ENCODE data around the gene ATF4.

Gene ATF4, protein sequence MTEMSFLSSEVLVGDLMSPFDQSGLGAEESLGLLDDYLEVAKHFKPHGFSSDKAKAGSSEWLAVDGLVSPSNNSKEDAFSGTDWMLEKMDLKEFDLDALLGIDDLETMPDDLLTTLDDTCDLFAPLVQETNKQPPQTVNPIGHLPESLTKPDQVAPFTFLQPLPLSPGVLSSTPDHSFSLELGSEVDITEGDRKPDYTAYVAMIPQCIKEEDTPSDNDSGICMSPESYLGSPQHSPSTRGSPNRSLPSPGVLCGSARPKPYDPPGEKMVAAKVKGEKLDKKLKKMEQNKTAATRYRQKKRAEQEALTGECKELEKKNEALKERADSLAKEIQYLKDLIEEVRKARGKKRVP

DNA sequence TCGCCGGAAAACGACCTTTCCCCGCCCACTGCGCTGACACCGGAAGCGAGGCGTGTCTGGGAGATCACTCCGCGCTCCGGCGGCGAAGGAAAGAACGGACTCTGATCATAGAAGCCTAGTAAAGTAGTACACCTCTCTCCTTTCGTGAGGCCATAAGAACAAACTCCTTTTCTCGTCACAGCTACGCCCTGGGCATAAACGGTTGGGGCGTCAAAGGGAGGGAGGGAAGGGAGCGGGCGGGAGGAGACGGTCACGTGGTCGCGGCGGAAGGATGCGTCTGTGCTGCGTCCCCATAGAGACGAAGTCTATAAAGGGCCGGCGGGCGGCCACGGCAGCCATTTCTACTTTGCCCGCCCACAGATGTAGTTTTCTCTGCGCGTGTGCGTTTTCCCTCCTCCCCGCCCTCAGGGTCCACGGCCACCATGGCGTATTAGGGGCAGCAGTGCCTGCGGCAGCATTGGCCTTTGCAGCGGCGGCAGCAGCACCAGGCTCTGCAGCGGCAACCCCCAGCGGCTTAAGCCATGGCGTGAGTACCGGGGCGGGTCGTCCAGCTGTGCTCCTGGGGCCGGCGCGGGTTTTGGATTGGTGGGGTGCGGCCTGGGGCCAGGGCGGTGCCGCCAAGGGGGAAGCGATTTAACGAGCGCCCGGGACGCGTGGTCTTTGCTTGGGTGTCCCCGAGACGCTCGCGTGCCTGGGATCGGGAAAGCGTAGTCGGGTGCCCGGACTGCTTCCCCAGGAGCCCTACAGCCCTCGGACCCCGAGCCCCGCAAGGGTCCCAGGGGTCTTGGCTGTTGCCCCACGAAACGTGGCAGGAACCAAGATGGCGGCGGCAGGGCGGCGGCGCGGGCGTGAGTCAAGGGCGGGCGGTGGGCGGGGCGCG is at the start of gene ATF4:
TSS of gene ATF4 (plus strand) at position 337 of the 880 bp plus-strand sequence. CDS start 884 bp downstream, outside the sequence.
- peak; percentile 85 for DNase-seq

DNA sequence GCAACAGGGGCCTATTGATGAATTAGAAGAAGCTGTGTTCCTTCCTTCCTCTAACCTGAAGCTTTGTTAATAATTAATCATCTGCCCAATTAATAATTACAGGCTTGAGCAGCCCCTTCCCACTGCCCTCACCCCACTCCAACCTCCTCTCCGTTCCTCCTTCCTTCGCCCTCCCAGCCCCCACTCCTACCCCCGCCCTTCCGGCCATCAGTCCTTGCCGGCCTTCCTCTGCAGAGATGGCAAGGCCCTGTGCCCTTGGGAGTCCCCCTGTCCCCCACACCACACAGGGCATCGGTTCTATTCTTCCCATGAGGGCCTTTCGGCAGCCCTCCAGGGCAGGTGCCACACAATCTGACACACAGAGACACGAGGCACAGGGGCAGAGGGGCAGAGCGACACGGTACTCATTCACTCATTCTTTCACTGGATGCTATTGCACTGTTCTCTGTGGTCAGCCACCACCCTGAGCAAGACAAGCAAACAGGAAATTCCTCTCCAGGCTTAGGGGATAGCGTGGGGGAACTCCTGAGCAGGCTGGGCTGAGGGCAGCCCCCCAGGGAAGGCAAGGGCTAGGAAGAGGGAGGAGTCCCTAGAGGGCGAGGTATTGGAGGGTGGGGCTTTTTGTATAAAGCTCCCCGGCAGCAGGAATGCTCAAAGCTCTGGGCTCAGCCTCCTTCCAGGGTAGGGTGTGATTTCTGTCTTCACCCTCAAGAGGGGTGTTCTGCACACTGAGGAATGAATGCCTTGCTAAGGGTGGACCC is 48.8 kb upstream of the ATF4 start:
- DNase-seq = no peak

DNA sequence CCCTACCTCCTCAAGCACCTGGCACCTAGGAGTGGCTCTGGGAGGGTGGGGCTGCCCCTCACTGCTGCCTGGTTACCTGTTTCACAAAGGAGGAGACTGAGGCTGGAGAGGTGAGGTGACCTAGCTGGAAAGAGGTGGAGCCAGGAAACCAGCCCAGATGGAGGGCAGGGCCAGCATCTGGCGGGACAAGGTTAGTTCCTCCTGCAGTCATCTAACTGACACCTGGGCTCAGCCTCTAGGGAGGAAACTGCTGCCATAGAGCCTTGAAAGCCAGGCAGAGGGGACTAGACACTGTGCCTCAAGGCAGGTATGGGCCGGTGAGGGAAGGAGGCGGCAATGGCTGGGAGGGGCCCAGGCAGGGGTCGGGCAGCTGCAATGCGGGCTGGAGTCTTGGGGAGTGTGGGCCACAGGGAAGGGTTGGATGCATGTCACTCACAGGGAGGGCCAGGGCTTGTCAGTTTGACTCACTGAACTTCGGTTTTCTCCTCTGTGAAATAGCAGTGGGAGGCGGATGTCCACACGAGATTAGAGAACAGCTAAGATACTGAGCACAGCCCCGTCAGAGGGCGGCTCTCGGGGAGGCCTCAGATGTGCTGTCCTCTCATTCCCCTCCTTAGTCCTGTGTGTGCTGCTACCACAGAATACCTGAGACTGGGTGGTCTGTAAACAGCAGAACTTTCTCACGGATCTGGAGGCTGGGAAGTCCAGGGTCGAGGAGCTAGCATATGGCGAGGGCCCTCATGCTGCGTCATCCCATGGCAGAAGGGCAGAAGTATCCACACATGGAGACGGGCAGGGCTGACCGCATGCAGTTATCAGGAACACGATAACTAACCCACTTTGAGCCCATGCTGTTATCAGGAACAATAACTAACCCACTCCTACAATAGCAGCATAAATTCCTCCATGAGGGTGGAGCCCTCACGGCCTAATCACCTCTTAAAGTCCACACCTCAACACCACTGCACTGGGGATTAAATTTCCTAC is 47.5 kb upstream of the ATF4 start:
- DNase-seq = no peak

DNA sequence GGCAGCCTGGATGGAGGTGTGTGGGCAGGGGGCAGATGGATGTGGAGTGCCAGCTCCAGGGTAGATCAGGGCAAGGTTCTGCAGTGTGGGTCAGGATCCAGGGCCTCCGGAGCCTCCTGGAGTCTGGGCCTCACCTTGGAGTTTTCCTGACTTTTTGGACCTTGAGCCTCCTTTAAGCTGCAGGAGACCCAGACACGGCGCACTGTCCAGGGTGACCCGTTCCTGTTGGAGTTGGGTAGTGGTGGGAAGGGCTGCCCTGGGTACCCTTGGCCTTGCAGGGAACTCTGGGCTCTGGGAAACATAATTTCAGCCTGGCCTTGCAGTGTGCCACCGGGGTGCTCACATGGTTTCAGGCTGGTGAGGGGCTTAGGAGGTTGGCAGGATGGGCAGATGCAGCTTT is 46.5 kb upstream of the ATF4 start:
- no peak for DNase-seq

DNA sequence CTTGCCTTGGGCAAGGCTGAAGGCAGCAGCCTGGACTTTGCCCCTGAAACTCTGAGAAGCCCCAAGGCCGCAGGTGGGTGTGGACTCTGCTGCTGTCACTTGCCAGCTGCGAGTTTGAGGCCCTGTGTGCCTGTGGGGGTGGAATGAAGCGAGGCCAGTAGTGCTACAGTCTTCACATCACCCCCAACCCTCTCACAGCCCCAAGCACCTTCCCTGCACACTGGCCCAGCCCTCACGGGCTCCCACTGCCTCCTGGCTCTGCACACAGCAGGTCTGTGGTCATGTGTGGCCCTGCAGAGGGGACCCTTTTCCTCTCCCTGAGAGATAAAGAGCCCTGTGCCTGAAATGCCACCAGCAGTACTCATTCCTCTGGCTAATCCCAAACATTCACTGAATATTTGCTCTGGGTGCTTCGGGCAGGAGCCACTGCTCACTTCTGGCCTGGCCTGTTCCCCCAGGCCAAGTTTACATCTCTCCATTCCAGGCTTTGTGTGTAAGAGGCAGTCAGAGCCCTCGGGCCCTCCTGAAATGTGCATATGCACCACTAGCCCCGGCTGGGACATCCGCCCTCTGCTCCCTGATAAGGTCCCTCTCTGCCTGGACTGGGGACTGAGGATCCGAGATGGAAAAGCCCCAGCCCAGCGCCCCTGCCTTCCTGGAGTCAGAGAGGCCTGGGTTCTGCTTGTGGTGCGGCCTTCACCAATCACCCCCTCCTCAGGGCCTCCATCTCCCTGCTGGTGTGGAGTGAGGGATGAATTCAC is 45.8 kb upstream of the ATF4 start:
- no peak for DNase-seq

DNA sequence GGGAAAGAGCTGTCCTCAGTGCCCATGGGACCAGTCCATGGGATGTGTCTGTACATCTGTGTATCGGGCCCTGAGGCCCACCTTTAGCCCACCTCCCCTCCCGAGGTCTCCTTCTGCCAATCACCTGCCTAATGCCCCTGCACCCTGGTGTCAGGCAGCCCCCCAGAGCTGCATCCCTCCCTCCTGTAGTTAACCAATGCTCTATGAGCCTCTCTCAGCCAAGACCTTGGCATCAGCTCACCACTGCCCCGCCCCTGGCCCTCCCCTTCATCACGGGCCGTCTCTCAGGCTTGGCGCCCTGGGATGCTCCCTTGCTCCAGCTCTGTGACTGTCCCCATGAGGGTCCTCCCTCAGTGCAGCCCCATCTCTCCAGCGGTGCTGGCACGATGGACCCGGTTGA is 45.0 kb upstream of the ATF4 start:
- no peak for DNase-seq

DNA sequence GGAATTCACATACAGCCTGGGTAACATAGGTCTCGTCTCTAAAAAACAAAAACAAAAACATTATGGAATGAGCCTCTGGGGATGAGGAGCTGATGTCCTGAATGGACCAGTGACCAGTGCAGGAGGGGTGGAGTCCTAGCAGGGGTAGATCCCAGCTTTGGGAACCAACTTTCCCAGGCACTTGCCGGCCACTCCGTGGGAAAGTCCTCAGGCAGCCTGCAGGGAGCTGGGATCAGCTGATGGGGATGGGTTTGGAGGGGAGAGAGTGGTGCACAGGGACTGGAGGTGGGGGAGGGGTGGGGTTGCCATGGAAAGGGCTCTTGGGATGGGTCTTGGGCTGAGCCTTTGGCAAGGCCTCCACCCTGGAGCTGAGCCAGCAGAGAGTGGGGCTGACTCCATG is 44.5 kb upstream of the ATF4 start:
- DNase-seq = no peak

DNA sequence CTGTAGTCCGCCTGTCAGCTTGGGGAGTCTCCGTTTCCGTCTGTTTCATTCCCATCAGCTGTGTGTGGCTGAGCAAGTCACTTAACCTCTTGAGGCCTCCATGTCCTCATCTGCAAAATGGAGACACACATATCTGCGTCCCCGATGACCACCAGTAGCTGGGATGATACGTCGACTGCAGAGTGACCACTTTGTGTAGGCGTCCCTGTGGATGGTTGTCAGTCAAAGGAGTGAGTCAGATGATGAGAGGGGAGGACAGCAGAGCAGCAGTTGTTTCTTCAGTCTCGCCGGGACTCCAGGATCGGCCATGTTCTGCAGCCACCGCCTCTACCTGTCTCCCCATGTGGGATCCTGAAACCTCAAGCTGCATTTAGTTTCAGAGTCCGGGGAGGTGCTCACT is 43.7 kb upstream of the ATF4 start:
- DNase-seq = no peak

DNA sequence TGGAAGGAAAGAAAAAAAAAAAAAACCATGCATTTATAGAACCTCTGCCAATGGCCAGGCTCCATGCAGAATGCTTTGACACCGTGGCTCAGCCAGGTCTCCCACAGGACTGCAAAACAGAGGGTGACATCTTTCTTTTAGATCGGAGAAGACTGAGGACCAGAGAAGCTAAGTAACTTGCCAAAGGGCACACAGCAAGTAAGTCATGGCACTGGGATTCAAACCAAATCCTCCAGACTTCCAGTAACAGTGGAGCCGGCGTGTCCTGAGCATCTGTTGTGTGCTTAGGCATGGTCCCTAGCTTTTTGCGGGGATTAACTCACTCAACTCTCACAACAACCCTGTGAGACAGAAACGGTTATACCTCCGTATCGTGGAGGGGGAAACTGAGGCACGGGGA is 42.8 kb upstream of the ATF4 start:
- no peak for DNase-seq

DNA sequence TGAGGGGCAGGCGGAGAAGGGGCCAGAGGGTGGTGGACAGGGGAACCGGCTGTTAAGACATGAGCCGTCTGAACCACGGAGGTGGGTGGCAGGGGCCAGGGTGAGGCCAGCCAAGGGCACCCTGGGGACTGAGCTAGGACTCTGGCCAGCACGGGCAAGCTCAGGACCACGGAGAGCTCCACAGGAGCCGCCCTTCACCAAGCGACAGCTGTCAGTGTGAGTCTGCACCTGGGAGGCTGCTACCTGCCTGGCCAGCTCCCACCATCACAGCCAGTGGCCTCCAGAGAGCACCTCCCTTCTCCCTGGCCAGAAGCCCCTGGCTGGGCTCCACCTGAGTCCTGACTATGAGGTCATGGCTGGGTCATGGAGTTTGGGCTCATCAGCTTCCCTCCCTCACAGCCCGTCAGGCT is 41.9 kb upstream of the ATF4 start:
- DNase-seq = no peak

DNA sequence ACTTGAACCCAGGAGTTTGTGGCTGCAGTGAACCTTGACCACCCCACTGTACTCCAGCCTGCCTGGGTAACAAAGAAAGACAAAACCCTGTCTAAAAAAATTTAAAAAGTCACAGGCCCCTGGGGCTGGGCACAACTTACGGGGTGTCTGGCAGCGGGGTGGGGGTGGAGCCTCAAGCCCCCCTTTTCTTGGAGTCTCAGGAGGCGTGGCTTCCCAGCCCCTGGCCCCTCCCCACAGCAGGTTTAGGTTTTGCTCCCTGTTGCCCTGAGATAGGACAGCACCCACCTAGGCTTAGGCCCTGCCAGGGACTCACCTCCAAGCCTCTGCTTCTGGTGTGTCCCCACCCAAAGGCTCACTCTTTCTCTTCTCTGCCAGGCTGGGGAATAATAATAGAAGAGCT is 41.1 kb upstream of the ATF4 start:
- DNase-seq = no peak

DNA sequence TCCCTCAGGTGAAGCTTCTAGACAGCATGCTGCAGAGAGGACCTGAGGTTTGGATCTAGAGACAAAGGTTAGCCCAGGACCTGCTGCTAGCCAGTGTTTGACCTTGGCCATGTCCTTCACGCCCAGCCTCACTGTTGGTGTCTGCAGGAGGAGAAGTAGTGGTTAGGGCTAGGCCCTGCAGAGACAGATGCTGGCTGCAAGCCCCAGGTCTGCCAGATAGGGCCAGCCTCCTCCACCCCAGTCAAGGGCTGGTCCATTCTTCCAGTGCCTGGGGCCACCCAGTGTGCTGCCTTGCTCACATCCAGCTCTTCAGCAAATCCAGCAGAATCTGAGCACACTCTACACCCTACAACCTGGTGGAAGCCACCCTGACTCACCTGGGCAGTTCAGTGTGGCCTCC is 39.8 kb upstream of the ATF4 start:
- DNase-seq = no peak

DNA sequence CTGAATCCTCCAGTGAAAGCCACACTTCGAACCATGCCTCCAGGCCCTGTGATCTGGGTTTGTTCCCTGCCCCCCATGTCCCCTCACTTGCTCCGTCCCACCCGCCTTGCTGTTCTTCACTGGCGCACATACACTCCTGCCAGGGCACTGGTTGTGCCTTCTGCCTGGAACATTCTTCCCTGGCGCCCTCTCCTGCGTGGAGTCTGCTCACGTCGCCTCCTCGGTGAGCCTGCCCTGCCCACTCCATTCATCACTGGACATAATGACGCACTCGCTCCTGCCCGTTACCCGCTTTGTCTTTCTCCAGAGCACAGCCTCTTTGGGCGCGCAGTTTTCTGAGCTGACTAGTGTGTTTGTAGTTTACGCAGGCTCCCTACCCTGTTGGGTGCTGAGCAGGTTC is 39.3 kb upstream of the ATF4 start:
- no peak for DNase-seq

DNA sequence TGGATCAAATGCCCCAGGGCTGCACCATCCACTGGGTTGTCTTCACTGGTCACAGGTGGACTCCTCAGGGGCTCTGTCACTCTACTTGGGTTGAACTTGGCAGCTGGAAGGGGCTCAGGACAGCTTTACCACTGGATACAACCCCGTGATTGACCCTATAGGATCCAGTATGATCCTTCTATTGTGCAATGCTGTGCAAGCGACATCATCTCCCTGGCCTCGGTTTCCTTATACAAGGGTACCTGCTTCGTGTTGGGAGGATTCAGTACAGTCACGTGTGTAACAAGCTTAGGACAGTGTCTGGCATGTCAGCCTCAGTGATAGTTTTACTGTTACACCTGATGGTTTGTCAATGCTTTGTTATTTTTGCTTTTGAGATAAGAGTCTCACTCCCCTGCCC is 38.8 kb upstream of the ATF4 start:
- DNase-seq = no peak

DNA sequence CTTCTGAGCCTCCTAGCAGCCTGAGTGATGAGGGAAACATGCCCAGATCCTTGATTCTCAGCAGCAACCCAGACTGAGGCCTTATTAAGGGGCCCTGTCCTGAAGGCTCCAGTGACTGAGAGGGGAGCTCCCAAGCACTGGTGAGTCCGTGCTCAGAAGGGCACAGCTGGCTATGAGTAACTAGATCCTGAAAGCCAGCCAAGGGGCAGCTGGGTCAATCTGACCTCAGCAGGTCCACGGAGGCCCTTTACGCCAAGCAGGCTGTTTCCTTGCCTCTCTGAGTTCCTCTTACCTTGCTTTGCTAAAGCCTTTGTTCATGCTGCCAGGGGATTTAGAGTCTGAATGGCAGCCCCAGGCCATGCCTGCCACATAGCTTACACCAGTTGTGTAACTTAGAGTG is 37.6 kb upstream of the ATF4 start:
- DNase-seq = no peak

DNA sequence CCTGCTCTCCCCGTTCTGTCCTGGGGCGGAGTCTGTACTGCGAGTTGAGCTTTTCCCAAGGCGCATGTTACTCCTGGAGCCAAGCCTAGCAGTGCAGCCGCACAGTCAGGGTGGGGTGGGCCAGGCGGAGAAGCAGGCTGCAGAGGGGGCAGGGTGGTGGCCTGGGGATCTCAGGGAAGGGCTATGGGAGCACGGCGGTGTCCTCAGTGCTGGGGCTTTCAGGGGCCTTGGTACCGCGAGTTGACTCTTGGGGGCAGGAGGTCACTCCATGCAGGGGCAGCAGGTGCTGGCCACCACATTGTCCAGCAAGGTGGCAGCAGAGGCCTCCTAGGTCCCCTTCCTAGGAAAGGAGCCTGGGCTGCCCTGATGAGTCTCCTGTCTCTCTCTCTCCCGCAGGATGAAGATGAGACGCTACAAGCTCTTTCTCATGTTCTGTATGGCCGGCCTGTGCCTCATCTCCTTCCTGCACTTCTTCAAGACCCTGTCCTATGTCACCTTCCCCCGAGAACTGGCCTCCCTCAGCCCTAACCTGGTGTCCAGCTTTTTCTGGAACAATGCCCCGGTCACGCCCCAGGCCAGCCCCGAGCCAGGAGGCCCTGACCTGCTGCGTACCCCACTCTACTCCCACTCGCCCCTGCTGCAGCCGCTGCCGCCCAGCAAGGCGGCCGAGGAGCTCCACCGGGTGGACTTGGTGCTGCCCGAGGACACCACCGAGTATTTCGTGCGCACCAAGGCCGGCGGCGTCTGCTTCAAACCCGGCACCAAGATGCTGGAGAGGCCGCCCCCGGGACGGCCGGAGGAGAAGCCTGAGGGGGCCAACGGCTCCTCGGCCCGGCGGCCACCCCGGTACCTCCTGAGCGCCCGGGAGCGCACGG is 33.2 kb upstream of the ATF4 start:
- DNase-seq = no peak

DNA sequence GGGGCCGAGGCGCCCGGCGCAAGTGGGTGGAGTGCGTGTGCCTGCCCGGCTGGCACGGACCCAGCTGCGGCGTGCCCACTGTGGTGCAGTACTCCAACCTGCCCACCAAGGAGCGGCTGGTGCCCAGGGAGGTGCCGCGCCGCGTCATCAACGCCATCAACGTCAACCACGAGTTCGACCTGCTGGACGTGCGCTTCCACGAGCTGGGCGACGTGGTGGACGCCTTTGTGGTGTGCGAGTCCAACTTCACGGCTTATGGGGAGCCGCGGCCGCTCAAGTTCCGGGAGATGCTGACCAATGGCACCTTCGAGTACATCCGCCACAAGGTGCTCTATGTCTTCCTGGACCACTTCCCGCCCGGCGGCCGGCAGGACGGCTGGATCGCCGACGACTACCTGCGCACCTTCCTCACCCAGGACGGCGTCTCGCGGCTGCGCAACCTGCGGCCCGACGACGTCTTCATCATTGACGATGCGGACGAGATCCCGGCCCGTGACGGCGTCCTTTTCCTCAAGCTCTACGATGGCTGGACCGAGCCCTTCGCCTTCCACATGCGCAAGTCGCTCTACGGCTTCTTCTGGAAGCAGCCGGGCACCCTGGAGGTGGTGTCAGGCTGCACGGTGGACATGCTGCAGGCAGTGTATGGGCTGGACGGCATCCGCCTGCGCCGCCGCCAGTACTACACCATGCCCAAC is 32.4 kb upstream of the ATF4 start:
- no peak for DNase-seq

DNA sequence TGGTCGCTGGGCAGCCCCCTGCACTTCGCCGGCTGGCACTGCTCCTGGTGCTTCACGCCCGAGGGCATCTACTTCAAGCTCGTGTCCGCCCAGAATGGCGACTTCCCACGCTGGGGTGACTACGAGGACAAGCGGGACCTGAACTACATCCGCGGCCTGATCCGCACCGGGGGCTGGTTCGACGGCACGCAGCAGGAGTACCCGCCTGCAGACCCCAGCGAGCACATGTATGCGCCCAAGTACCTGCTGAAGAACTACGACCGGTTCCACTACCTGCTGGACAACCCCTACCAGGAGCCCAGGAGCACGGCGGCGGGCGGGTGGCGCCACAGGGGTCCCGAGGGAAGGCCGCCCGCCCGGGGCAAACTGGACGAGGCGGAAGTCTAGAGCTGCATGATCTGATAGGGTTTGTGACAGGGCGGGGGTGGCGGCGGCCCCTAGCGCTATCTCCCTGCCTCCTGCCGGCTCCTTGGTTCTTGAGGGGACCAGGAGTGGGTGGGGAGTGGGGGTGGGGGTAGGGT is 31.7 kb upstream of the ATF4 start:
- no peak for DNase-seq

All from NCI-H526 treated with DMSO at 0.1 percent for 48 hours (cell line).